Urothelium cell line (cell line): ENCODE measurements around the gene LMAN1L.

ENCODE experiments used
- DNase-seq: peaks from one replicate; pipeline ENCODE4 v3.0.0; 2011; ENCODE audit warnings: low spot score, mixed read lengths
- FAIRE-seq: peaks from 2 replicates; lab custom pipeline; 2011; peaks lifted over from hg19 to GRCh38; lab: Jason Lieb, UNC

The LMAN1L gene

DNA sequence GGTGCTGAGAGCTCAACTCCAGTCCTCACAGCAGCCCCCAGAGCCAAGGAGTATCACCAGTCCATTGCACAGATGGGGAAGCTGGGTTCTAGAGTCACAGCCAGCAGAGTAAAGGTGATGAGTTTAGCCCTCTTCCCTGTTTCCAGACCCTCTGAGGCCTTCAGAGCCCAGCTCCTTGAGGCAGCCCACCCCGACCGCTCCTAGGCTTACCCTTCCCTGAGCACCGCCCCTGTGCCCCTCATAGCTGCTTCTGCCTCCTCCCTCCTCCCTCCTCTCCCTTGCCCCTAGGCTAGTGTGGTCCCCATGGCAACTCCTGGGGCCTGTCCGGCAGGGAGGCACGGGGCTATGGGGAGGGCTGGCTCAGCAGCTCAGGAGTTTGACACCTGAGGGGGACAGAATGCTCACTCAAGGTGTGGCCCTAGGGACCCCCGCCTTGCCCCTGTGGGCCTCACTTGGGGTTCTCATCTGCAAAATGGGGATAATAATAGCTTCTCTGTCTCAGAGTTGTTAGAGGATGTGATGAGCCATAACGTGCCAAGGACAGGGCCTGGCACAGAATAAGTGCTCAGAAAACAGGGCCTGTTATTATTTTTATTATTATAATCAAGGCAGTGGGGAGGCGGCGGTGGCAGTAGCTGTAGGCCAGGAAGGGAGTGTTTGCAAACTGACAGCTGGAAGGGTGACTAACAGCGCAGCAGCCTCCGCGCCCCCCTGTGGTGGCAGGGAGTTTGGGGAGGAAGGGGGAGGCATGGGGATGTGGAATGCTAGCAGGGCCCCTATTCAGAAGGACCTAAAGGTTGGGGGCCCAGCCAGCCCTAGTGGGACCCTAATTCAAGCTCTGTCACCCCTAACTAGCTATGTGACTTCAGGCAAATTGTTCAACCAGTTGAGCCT is 19.3 kb upstream of the LMAN1L start:
- FAIRE-seq (no peak), DNase-seq (no peak)

DNA sequence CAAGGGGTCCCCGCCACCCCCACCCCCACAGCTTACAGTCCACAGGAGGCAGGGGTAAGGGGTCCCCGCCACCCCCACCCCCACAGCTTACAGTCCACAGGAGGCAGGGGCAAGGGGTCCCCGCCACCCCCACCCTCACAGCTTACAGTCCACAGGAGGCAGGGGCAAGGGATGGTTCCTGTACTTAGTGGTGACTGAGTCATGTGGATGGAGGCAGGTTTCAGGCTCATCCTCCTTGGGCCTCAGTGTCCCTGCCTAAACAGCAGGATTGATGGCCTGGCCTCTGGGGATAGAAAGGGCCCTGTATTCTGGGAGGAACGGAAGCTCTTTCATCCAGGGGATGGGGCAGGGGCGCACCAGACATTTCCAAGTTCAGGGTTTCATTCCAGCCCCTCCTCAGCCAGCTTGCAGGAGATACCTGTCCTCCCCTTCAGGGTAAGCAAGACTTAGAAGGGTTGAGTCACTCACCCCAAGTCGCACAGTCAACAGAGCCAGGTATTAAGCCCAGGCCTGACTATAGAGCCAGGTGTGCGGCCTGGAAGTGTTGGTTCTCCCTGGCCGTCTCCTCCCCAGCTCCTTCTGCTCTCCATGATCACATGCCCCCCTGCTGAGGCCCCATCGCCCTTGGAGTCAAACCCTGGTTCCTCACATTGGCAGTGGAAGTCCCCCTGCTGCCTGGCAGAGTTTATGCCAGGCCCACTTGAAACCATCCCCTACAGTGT is 18.2 kb upstream of the LMAN1L start:
- no peak for DNase-seq
- FAIRE-seq, result no peak

DNA sequence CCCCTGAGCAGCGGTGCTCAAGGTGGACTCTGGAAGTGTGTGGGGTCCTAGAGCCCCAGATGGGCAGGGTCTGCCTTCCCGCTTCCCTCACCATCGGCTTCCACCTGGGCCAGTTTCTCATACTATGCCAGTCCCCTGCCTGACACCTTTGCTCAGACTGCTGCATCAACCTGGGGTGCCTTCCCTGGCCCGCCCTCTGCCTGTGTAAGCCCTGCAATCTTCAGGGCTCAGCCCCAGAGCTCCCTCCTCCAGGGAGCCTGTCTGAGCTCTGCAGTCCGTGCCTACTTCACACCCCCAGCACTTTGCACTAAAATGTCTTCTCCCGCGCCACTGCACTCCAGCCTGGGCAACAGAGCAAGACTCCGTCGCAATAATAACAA is 17.7 kb upstream of the LMAN1L start:
- no peak for DNase-seq
- FAIRE-seq, result no peak

- FAIRE-seq, result no peak
- no peak for DNase-seq
These were observed 16.5 kb upstream of the LMAN1L start for GRCh38 chr15:74795966-74796625.

- FAIRE-seq, result no peak
- DNase-seq, result no peak
These were observed 14.0 kb upstream of the LMAN1L start for GRCh38 chr15:74798388-74799254.

- FAIRE-seq (no peak), DNase-seq (no peak)
These were observed 13.3 kb upstream of the LMAN1L start for GRCh38 chr15:74799255-74799855.

DNA sequence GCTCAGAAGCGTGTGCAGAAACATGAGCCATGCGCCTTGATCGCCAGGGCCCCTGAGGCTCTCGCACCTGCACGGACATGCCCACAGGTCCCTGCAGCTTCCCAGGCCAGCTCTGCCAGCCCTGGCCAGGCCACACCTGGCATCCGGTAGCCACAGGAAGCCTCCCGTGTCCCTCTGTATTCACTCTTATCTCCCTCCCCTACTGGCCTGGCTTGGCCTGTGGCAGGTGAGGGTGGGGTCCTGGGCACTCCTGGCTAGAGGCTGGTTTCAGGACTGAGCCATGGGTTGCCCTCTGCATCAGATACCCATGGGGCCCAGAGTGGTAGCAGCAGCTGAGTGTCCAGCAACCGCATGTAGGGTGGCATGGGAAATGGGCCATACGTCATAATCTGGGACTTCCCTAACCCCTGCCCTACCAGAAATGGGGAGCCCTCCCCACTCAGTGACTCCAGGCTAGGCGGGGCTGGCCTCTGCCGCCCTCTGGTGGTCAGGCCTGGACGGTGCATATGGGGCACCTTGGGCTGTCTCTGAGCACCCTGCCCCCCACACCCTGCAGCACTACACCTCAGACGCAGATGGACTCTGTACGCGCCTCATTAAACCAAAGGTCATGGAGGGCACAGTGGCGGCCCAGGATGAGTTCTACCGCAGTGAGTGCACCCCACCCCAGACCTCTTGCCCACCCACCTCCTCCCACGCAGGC is 12.6 kb upstream of the LMAN1L start:
- DNase-seq, result peak; percentile 85

GRCh38 chr15:74800559-74801094 is 12.0 kb upstream of the LMAN1L start:
- DNase-seq, result no peak
- no peak for FAIRE-seq

More for the DNA sequence above, 12.6 kb upstream of the LMAN1L start:
- FAIRE-seq, result peak; percentile 30

- FAIRE-seq, result no peak
- DNase-seq, result no peak
These were observed 11.2 kb upstream of the LMAN1L start for GRCh38 chr15:74801311-74801997.

- DNase-seq (no peak), FAIRE-seq (no peak)
These were observed 10.3 kb upstream of the LMAN1L start for GRCh38 chr15:74802290-74802689.

DNA sequence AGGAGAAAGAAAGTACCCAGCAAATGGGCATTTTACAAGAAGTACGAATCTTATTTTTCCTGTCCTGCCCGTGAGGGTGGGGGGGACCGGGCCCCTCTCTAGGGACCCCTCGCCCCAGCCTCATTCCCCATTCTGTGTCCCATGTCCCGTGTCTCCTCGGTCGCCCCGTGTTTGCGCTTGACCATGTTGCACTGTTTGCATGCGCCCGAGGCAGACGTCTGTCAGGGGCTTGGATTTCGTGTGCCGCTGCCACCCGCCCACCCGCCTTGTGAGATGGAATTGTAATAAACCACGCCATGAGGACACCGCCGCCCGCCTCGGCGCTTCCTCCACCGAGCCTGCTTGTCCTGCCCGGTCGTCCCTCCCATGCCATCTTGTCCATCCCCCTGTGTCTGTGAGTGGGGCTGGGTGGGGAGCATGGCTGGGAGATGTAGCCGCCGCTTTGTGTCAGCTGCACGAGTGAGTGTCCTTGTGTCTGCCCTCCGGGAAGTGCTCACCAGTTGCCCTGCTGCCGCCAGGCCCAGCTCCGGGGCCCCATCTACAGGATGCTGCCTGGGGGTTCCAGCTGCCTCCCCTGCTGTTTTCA is 9.7 kb upstream of the LMAN1L start:
- no peak for DNase-seq
- no peak for FAIRE-seq

DNA sequence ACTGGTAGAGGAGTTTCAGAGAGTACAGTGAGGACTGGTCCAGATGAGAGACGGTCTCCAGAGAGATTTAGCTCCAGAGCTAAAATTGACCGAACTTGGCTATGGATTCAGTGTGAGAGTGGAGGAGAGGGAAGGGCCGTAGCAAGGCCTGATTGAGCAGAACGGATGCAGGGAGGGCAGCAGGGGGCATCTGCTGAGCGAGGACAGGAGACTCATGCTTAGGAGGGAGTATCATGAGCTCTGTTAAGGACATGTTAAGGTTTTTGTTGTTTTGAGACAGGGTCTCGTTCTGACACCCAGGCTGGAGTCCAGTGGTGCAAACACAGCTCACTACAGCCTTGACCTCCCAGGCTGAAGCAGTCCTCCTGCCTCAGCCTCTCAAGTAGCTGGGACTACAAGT is 7.7 kb upstream of the LMAN1L start:
- DNase-seq (no peak), FAIRE-seq (no peak)

- FAIRE-seq, result no peak
- DNase-seq, result no peak
These were observed 5.4 kb upstream of the LMAN1L start for GRCh38 chr15:74807282-74807681.

DNA sequence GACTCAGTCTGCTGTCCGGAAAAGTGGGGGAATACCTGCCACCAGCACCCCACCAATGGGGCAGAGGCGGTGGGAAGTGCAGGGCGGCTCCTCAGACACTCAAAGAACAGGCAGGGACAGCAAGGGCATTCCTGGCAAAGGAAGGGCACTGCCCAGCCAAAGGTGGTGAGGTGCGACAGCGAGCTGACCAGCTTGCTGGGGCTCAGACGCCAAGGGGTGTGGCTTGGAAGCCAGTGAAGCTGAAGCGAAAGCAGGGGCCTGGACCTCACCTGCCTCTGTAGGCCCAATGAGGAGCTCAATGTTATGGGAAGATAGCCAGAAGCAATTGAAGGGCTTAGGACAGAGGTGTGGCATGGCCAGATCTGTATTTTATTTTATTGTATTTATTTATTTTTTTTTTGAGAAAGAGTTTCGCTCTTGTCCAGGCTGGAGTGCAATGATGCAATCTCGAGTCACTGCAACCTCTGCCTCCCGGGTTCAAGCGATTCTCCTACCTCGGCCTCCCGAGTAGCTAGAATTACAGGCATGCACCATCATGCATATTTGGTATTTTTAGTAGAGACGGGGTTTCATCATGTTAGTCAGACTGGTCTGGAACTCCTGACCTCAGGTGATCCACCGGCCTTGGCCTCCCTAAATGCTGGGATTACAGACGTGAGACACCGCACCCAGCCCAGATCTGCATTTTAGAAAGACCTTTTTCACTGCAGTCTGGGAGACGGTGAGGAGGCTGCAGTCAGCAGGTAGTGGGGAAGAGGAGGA is 4.4 kb upstream of the LMAN1L start:
- no peak for FAIRE-seq
- DNase-seq, result no peak

GRCh38 chr15:74808840-74809229 is 3.8 kb upstream of the LMAN1L start:
- FAIRE-seq (no peak), DNase-seq (no peak)

DNA sequence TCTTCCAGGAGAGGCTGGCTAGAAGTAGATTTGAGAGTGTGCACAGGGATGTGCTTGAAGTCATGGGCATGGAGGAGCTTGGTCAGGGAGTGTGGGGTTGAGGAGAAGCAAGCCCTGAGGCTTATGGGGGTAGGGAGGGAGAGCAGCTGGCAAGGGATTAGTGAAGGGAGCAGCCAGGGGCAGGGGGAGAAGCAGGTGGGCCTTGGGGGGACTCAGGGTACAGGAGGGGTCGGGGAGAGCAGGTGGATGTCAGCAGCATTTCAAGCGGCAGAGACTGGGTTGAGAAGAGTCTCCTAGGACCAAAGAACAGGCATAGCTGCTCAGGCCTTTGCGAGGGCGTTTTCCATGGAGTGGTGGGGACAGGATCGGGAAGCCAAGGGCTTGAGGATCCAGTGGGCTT is 3.4 kb upstream of the LMAN1L start:
- DNase-seq (no peak), FAIRE-seq (no peak)

GRCh38 chr15:74809956-74810355 is 2.7 kb upstream of the LMAN1L start:
- FAIRE-seq (no peak), DNase-seq (no peak)
